Lung (tissue), 12 donors: ENCODE results near the gene HTRA2. TPM values are rescaled to one million over a fixed set of nuclear protein-coding genes. Genes with fewer than 3 reads are reported as not detected.

Experiments used
- ATAC-seq: fragments of 200-7000 bp; cut with Tn5 transposase; one replicate; pipeline ENCODE4 v1.9.1; 2020; ENCODE audit warnings: moderate number of reproducible peaks; ENCODE audit not compliant: insufficient read depth, low FRiP score
- DNase-seq, 3 donors: peaks; one replicate each; pipeline ENCODE4 v3.0.0-alpha.2; 2013 to 2017
- H3K27ac ChIP-seq, 2 donors: one replicate each; pipeline ENCODE4 v1.5.1; 2013; ENCODE audit warnings: mild to moderate bottlenecking in 2 of 2, moderate library complexity in 2 of 2, control low read depth in 1 of 2, inconsistent platforms in 1 of 2, low read depth in 1 of 2, low read length in 1 of 2
- H3K27me3 ChIP-seq, 3 donors: one replicate each; pipeline ENCODE4 v1.5.1; 2013; ENCODE audit warnings: low read length in 2 of 3; ENCODE audit not compliant: control insufficient read depth in 3 of 3, insufficient read depth in 3 of 3
- H3K36me3 ChIP-seq, 4 donors: one replicate each; pipeline ENCODE4 v1.5.1; 2013; ENCODE audit warnings: low read length in 4 of 4, mild to moderate bottlenecking in 1 of 4, moderate library complexity in 1 of 4; ENCODE audit not compliant: control insufficient read depth in 4 of 4, insufficient read depth in 4 of 4
- H3K4me1 ChIP-seq, 5 donors: one replicate each; pipeline ENCODE4 v1.5.1; 2013; ENCODE audit warnings: low read length in 5 of 5, mild to moderate bottlenecking in 2 of 5, moderate library complexity in 1 of 5; ENCODE audit not compliant: control insufficient read depth in 5 of 5, insufficient read depth in 5 of 5
- H3K4me3 ChIP-seq: one replicate; pipeline ENCODE4 v1.5.1; 2013; ENCODE audit warnings: mild to moderate bottlenecking, control low read depth, moderate library complexity
- H3K9ac ChIP-seq, 2 donors: one replicate each; pipeline ENCODE4 v1.5.1; 2013; ENCODE audit warnings: low read length in 2 of 2, control low read depth in 1 of 2; ENCODE audit not compliant: insufficient read depth in 1 of 2
- H3K9me3 ChIP-seq, 4 donors: one replicate each; pipeline ENCODE4 v1.5.1; 2013; ENCODE audit warnings: low read length in 3 of 4, mild to moderate bottlenecking in 1 of 4, moderate library complexity in 1 of 4; ENCODE audit not compliant: control insufficient read depth in 4 of 4, insufficient read depth in 3 of 4
- CTCF ChIP-seq: IDR thresholded peaks from 2 replicates; pipeline ENCODE4 v1.5.1; 2012; ENCODE audit warnings: mild to moderate bottlenecking; ENCODE audit errors: control extremely low read depth, extremely low read depth
- WGBS, 2 donors: extraction: QIAGEN DNeasy Blood & Tissue Kit; methylation state at CpG; one replicate each; pipeline ENCODE4 v1.1.7; 2013; 5-methylcytosine and 5-hydroxymethylcytosine counted together
- polyA plus RNA-seq, 2 donors: library from polyadenylated mRNA; stranded (reverse); fragments of 200-250 nt; gene quantifications; one replicate each; pipeline ENCODE4 v1.2.1, GENCODE V29; 2013
- total RNA-seq, 2 donors: library from RNA; depleted of rRNA in 1 of 2; stranded (reverse); fragments of >200 nt in 1 of 2; gene quantifications; one replicate each; pipeline ENCODE4 v1.2.1, GENCODE V29; 2014 to 2021
- donor health status: control.
- donor health status: control.
- donor health status: Bipolar disorder and iron deficiency.
- donor health status: healthy.
- donor health status: DM: yes; HTN: yes; CAD: no.

The HTRA2 gene
- total and polyA plus RNA-seq, 4 donors: 26.6 to 42.1 (median 31.6) TPM

GRCh38 chr2:74499267-74499939 is 30.3 kb upstream of the HTRA2 start, which contains the start of gene LBX2:
TSS of gene LBX2 (minus strand) at chr2:74499603. CDS start at chr2:74499537, 66 bp downstream.
- peaks cover 0 to 35% (median 14%) of the 10 kb centered on the region in 5 donors for H3K4me1 ChIP-seq
- peaks cover 0 to 2% (median 0%) of the 10 kb centered on the region in 4 donors for H3K9me3 ChIP-seq
- 3 to 8% methylated on average over 62 to 65 of the region's 65 CpGs for WGBS, 2 donors
- no peak within 1 kb of the TSS for H3K4me3 ChIP-seq
- ATAC-seq (no peak), DNase-seq (peak in 2 of 3 donors; percentile 16 to 22)
- peaks cover 0 to 80% (median 65%) of the 10 kb centered on the region in 3 donors for H3K27me3 ChIP-seq
- peaks cover 0 to under 1% (median 0%) of the 10 kb centered on the region in 4 donors for H3K36me3 ChIP-seq
- H3K27ac ChIP-seq: no peak within 1 kb of the TSS
- TF ChIP-seq CTCF: no peak
- no peak within 1 kb of the TSS for H3K9ac ChIP-seq

GRCh38 chr2:74499940-74500577 is 29.7 kb upstream of the HTRA2 start:
- H3K36me3 ChIP-seq: peaks cover 0 to 3% (median 0%) of the 10 kb centered on the region in 4 donors
- H3K4me3 ChIP-seq: no peak overlapping the region
- DNase-seq (no peak), ATAC-seq (no peak)
- H3K9ac ChIP-seq: no peak overlapping the region
- H3K27me3 ChIP-seq: peaks cover 0 to 86% (median 69%) of the 10 kb centered on the region in 3 donors
- 45 to 62% methylated on average over 15 of the region's 15 CpGs for WGBS, 2 donors
- peaks cover 0 to 2% (median 0%) of the 10 kb centered on the region in 4 donors for H3K9me3 ChIP-seq
- H3K27ac ChIP-seq: no peak overlapping the region
- peaks cover 0 to 35% (median 14%) of the 10 kb centered on the region in 5 donors for H3K4me1 ChIP-seq
- TF ChIP-seq CTCF: no peak

GRCh38 chr2:74500578-74500946 is 29.2 kb upstream of the HTRA2 start:
- Histone ChIP-seq H3K27me3 (peaks cover 0 to 90% (median 74%) of the 10 kb centered on the region in 3 donors), H3K4me1 (peaks cover 0 to 35% (median 14%) of the 10 kb centered on the region in 5 donors), H3K9me3 (peaks cover 0 to 2% (median 0%) of the 10 kb centered on the region in 4 donors), H3K9ac (no peak overlapping the region), H3K27ac (no peak overlapping the region), H3K4me3 (no peak overlapping the region), H3K36me3 (peaks cover 0 to 8% (median 4%) of the 10 kb centered on the region in 4 donors)
- no peak for TF ChIP-seq CTCF
- DNase-seq (no peak), ATAC-seq (no peak)
